Measurements from ENCODE around the gene SUFU.

SUFU gene

GRCh38 chr10:102682981-102683380 lies 179.2 kb downstream of the SUFU start:
- no peaks in the 10 kb centered on the region for H3K79me2 ChIP-seq (ENCODE audit: insufficient read depth, low read depth)
- H3K4me2 ChIP-seq: no peak overlapping the region
- no peaks in the 10 kb centered on the region for H3K27me3 ChIP-seq (ENCODE audit: insufficient read depth, low read depth)
- no peak overlapping the region for H3K9ac ChIP-seq
- no peak for TF ChIP-seq CTCF (conservative IDR thresholded peaks at IDR 0.05; ENCODE audit: low read depth, low read length)
- no peaks in the 10 kb centered on the region for H3K36me3 ChIP-seq (ENCODE audit: insufficient read depth)
- peaks cover 48% of the 10 kb centered on the region for H3K4me1 ChIP-seq (ENCODE audit: low read depth, poor library complexity, severe bottlenecking)
- H2AFZ ChIP-seq (ENCODE audit: low read depth): no peak overlapping the region
- H3K4me3 ChIP-seq (IDR thresholded peaks at IDR 0.05; ENCODE audit: insufficient read depth, low read depth, low read length): no peak overlapping the region
- H4K20me1 ChIP-seq (ENCODE audit: insufficient read depth): no peaks in the 10 kb centered on the region
- no peak overlapping the region for H3K27ac ChIP-seq
